Measurements from ENCODE around the gene CANT1. TPM values are rescaled to one million over a fixed set of nuclear protein-coding genes. Genes with fewer than 3 reads are reported as not detected.

Gene CANT1
- total and polyA plus RNA-seq, 12 donors, result 10.3 to 78.3 (median 40.4) TPM

DNA sequence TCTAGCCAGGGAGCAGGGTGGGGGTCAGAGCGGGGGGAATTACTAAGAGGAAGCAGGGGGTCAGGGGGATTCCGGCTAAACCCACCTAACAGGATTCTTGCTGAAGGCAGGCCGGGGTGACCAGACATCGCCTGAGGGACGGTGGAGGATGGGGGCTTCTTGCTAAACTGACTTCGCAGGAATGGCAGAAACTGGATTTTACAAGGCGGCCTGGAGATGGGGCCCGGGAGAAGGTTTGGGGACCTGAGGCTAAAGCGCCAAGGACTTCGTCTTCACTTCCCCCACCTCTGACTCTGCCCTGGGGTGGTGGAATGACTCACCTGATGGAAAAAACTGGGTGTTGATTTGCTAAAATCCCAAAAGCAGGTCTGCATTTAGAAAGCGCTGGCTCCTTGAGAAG, 53.3 kb downstream of the CANT1 start:
- Histone ChIP-seq H3K4me3 (no peak overlapping the region), H3K9me3 (replicated peaks in 1 of 3) (peaks cover 0 to under 1% (median 0%) of the 10 kb centered on the region in 3 donors), H3K27ac (no peak overlapping the region), H3K27me3 (no peaks in the 10 kb centered on the region), H3K36me3 (replicated peaks in 1 of 2) (no peaks in the 10 kb centered on the region), H3K4me1 (replicated peaks in 1 of 2) (no peaks in the 10 kb centered on the region)
- DNase-seq, result no peak
- 85 to 93% (median 87%) methylated on average over 11 of the region's 11 CpGs for WGBS, 4 donors
- TF ChIP-seq, protein P1, sequence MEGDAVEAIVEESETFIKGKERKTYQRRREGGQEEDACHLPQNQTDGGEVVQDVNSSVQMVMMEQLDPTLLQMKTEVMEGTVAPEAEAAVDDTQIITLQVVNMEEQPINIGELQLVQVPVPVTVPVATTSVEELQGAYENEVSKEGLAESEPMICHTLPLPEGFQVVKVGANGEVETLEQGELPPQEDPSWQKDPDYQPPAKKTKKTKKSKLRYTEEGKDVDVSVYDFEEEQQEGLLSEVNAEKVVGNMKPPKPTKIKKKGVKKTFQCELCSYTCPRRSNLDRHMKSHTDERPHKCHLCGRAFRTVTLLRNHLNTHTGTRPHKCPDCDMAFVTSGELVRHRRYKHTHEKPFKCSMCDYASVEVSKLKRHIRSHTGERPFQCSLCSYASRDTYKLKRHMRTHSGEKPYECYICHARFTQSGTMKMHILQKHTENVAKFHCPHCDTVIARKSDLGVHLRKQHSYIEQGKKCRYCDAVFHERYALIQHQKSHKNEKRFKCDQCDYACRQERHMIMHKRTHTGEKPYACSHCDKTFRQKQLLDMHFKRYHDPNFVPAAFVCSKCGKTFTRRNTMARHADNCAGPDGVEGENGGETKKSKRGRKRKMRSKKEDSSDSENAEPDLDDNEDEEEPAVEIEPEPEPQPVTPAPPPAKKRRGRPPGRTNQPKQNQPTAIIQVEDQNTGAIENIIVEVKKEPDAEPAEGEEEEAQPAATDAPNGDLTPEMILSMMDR (IDR thresholded peaks at IDR 0.05), result no peak
- TF ChIP-seq POLR2A (IDR thresholded peaks at IDR 0.05), result no peak
- intact Hi-C loops (cut with DNase I), result no loop called here

DNA sequence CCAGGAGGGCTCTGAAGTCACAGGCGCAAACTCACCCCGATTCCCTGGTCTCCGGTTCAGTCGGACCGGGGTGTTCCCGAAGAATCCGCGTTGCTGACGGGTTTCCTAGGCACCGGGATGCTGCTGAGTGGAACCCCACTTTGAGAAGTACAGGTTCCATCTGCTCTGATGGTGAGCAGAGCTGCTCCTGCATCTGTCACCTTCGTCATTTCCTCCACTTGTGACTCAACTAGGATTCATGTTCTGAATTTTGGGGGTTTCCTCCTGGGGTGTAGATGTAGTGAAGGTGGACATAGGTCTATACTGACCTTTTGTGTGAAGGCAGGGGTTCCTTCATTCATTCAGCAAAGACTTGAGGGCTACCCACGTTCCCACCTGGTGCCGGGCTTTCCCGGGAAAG, 54.9 kb downstream of the CANT1 start:
- 90 to 95% (median 91%) methylated on average over 9 to 14 of the region's 14 CpGs for WGBS, 4 donors
- no peak for DNase-seq
- Histone ChIP-seq H3K27ac (no peak overlapping the region), H3K36me3 (replicated peaks in 1 of 2) (no peaks in the 10 kb centered on the region), H3K4me3 (no peak overlapping the region), H3K9me3 (replicated peaks in 1 of 3) (peaks cover 0 to 16% (median 0%) of the 10 kb centered on the region in 3 donors), H3K4me1 (replicated peaks in 1 of 2) (no peaks in the 10 kb centered on the region), H3K27me3 (no peaks in the 10 kb centered on the region)
- TF ChIP-seq POLR2A (IDR thresholded peaks at IDR 0.05), result no peak
- TF ChIP-seq, protein P1 (IDR thresholded peaks at IDR 0.05), result no peak
- intact Hi-C loops (cut with DNase I), result no loop called here

DNA sequence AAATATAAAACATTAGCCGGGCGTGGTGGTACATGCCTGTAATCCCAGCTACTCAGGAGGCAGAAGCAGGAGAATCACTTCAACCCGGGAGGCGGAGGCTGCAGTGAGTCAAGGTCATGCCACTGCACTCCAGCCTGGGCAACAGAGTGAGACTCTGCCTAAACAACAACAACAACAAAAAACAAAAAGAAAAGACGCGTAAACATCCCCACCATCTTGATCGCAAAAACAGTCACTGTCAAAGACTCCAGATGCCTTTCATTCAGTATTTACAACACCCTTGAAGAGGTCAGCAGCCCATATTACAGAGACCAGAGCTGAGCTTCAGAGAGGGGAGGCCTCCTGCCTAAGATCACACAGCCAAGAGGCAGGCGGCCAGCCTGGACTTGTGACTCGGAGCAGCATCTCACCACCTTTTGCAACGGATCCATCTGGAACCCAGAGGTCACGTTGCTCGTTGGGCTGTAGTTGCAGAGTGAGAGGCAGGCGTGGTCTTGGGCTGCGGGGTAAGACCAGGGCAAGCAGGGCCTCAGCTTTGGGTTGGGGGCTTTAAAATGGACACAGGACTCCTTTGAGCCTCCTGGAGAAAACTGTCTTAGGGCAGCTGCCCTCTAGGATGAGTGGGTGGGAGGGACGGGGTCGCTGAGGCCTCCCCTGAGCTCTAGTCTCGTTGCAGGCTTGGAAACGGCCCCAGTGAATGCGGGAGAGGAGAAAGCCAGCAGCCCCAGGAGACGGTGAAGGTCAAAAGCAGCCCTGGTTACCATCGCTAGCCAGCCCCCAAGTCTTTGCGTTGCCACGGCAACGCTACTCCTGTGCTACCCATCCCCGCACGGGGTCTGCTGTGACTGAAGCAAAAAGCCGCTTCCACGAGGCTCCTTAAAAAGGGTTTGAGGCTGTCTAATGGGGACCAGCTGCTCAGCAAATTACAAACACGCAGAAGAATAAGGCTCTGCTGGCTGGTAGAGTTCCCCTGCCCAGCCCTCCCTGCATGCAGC, 55.9 kb downstream of the CANT1 start:
- no peak for DNase-seq
- Histone ChIP-seq H3K27ac (no peak overlapping the region), H3K27me3 (no peaks in the 10 kb centered on the region), H3K9me3 (replicated peaks in 1 of 3) (peaks cover 0 to 16% (median 0%) of the 10 kb centered on the region in 3 donors), H3K4me1 (replicated peaks in 1 of 2) (no peaks in the 10 kb centered on the region), H3K4me3 (no peak overlapping the region), H3K36me3 (replicated peaks in 1 of 2) (no peaks in the 10 kb centered on the region)
- WGBS, 4 donors, result 73 to 78% (median 75%) methylated on average over 13 to 29 of the region's 29 CpGs
- intact Hi-C loops (cut with DNase I), result no loop called here
- TF ChIP-seq POLR2A (IDR thresholded peaks at IDR 0.05), result no peak
- TF ChIP-seq, protein P1 (IDR thresholded peaks at IDR 0.05), result no peak

DNA sequence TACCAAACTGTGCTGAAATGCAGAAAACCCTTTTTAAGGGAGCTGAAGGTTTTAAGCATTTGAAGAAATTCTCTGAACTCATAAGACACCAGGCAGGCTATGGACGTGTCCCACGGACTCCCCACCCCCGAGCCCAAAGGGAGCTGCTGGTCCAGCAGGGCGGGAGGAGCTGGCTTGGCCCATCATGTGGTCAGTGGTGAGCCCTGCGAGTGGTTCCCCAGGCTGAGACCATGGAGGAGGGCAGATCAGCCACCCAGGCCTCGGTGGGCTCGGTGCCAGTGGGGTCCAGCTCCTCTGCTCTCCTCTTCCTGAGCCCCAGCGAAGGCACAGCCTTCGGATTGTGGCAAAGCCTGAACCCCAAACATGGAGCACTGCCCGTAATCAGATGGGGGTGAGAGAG, 56.9 kb downstream of the CANT1 start:
- Histone ChIP-seq H3K36me3 (replicated peaks in 1 of 2) (no peaks in the 10 kb centered on the region), H3K27me3 (no peaks in the 10 kb centered on the region), H3K4me1 (replicated peaks in 1 of 2) (peaks cover 2 to 3% of the 10 kb centered on the region in 2 donors), H3K9me3 (replicated peaks in 1 of 3) (peaks cover 0 to 16% (median 0%) of the 10 kb centered on the region in 3 donors), H3K27ac (no peak overlapping the region), H3K4me3 (no peak overlapping the region)
- WGBS, 4 donors, result 78 to 100% (median 92%) methylated on average over 4 to 10 of the region's 10 CpGs
- intact Hi-C loops (cut with DNase I), result no loop called here
- TF ChIP-seq, protein P1 (IDR thresholded peaks at IDR 0.05), result no peak
- no peak for TF ChIP-seq POLR2A (IDR thresholded peaks at IDR 0.05)
- no peak for DNase-seq
